ENCODE results near the gene LCE3A.
"Not testable (repeated sequence)": the region's sequence is repeated elsewhere in the genome, so short reads cannot be mapped to it uniquely, and the experiment has no call there.

Gene LCE3A, protein sequence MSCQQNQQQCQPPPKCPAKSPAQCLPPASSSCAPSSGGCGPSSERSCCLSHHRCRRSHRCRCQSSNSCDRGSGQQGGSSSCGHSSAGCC

DNA sequence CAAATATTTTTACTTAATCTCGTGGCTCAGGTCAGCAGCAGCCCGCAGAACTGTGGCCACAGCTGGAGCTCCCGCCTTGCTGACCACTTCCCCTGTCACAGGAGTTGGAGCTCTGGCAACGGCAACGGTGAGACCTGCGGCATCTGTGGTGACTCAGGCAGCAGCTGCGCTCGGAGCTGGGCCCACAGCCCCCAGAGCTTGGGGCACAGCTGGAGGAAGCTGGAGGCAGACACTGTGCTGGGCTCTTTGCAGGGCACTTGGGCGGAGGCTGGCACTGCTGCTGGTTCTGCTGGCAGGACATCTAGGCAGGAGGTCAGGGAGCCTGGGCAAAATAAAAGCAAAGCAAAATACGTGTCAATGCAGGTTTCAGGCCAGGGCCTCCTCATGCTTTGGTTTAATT, at the start of gene LCE3A:
Gene LCE3A, minus strand, starts transcription at position 301 of the 400 bp plus-strand sequence. Its CDS starts 0 bp downstream, at position 301.
- in situ Hi-C loops (cut with MboI; ENCODE audit: low sequenced_read_pairs): no loop called here

DNA sequence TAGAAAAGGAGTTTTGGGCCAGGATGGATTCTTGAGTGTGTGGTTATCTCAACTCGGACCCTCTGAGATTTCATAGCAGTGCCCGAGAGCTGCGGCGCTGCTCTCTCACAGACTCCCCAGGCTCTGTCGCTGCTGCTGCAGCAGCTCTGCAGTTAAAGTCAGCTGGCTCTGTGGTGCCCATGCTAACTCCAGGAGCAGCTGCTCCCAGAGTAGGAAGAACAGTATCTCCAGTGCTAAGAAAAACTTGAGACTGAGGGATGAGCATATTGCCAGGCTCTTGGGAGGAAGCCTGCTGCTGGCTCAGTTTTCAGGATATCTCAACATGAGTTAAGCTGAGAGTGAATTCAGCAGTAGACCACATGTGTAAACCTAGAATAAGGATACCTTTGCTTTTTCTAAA, 44.7 kb upstream of the LCE3A start:
- in situ Hi-C loops (cut with MboI; ENCODE audit: low sequenced_read_pairs): no loop called here

DNA sequence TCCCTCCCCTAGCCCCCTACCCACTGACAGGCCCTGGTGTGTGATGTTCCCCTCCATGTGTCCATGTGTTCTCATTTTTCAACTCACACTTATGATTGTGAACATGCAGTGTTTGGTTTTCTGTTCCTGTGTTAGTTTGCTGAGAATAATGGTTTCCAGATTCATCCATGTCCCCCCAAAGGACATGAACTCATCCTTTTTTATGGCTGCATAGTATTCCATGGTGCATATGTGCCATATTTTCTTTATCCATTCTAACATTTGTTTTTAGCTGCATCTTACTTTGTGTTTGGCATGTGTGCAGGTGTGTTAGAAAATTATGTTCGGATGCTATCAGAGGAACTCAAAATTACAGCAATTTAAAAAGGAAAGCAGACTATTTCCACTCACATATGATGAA, 43.3 kb upstream of the LCE3A start:
- in situ Hi-C loops (cut with MboI; ENCODE audit: low sequenced_read_pairs): not testable (repeated sequence)

- in situ Hi-C loops (cut with MboI; ENCODE audit: low sequenced_read_pairs): no loop called here
Measured at GRCh38 chr1:152663098-152663497, 40.2 kb upstream of the LCE3A start, which contains the start of gene LCE2D. LCE2D (plus strand) TSS chr1:152663380; CDS start chr1:152664106, 726 bp downstream.

DNA sequence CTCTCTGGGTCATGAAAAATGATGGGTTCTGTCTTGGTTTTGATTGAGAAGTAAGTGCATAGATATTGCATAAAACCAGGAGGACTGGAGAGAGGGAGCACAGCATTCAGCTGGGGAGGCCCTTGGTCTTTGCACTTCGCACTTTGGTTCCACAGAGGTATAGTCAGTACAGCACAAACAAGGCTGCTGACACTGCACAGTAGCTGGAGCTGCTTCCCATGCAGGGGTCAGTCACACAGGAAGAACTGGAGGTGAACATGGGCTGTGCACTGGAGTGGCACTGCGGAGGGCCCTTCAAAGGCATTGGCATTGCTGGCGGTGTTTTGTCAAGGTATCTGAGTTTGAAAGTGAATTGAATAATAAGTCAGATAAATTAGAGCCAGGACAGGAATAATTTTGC, 35.7 kb upstream of the LCE3A start:
- in situ Hi-C loops (cut with MboI; ENCODE audit: low sequenced_read_pairs): no loop called here

GRCh38 chr1:152657677-152658076, 34.8 kb upstream of the LCE3A start:
- in situ Hi-C loops (cut with MboI; ENCODE audit: low sequenced_read_pairs): no loop called here

DNA sequence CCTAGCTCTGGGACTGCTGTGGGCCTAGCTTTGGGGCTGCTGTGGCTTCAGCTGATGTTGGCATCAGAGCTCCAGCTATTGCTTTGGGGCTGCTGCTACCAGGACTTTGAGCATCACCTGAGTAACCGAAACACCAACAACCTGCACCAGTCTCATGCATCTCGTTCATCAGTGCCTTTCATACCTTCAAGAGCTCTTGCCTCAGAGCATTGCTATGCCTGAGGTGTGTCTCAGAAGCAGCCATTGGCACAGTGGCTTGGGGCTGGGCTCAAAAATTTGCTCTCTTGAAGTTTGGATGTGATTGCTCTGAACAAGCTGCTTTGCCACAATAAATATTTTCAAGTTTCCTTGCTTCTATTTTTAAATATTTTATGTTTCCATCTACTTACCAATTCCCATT, 33.6 kb upstream of the LCE3A start:
- in situ Hi-C loops (cut with MboI; ENCODE audit: low sequenced_read_pairs): no loop called here

DNA sequence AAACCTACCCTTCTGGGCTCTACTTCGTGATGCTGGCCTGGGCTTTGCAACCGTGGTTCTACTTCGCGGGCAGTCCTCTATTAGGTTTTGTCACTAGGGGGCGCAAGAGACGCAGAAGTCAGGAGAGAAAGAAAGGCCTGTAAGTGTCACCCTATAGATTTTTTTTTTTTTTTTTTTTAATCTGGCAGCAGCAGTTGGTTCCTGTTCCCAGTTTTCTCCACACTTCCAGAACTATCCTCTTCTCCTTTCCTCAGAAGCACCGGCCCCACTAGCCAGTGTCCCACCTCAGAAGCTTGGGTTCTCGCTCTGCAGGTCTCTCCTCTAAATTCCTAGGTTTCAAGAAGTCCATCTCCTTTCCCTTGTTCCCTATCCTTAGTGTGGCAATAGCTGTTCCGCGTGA, 31.2 kb upstream of the LCE3A start:
- in situ Hi-C loops (cut with MboI; ENCODE audit: low sequenced_read_pairs): no loop called here

GRCh38 chr1:152646656-152647055, 23.8 kb upstream of the LCE3A start:
- in situ Hi-C loops (cut with MboI; ENCODE audit: low sequenced_read_pairs): no loop called here

DNA sequence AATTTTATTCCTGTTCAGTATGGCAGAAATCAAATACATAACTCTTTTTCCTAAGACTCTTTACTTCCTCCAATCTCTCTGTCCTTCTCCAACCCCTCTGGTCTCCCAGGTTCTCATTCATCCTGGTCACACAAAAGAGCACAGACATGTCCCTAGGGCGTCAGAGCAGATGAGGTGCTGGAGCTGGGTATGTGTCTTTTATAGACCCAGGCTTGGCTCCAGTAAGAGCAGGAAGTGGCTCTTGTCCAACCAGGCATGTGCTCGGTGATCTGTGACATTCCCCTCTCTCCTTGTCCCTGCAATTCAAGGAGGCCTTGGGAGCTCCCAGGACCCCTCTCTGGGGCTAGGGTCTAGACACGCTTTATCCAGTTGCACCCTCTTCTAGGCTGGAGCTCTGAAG, 22.2 kb upstream of the LCE3A start:
- in situ Hi-C loops (cut with MboI; ENCODE audit: low sequenced_read_pairs): no loop called here

GRCh38 chr1:152643945-152644344, 21.0 kb upstream of the LCE3A start:
- in situ Hi-C loops (cut with MboI; ENCODE audit: low sequenced_read_pairs): no loop called here

DNA sequence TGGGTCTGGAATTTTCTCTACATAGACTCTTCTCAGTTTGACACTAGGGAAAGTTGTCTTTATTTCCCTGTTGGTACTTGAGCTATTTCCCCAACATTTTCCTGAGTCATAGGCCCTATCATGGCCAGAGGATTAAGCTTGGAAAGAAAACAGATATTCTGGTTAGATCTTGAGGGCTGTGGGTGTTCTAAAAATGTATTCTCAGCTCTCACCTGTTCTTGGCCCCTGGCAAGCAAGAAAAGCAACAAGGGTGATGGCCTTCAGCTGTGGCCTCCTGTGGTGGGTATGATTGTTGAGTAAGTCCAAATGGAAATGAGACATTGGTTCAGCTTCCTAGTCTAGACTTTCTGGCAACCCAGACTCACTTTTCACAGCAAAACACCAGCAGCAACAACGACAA, 17.4 kb upstream of the LCE3A start:
- in situ Hi-C loops (cut with MboI; ENCODE audit: low sequenced_read_pairs): no loop called here

DNA sequence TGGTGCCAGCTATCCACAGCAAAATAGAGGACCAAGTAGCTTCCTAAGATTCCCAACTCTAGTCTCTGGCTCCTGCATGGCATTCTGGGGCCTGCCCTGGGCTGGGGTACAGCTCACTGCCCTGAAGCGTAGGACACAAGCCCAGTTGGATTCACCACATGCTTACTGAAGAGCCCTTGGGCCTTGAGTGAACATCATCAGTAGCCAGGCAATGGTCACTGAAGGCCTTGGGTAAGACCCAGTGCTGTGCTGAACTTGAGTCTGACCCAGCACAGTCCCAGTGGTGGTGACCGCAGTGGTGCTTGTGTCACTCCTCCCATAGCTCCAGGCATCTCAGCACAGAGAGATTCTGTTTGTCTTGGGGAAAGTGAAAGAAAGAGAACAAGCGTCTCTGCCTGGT, 7.7 kb upstream of the LCE3A start:
- in situ Hi-C loops (cut with MboI; ENCODE audit: low sequenced_read_pairs): no loop called here

DNA sequence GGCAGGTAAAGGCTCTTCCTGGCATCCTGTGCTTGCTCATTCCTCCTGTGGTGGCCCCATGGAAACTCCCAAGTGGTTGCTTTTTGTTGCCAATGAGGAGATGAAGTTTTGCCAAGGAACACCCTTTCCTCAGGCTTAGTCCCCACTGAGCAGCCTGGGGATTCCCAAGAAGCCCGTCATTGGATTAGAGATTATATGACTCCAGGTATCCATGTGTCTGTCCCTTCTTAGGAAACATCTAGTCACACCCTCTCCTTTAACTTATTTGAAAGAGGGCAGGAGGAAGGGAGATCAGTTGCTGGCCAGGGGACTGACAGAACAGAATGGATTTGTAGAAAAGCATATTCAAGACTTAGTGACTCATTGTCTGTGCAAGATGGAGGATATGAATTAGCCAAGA, 3.8 kb upstream of the LCE3A start:
- in situ Hi-C loops (cut with MboI; ENCODE audit: low sequenced_read_pairs): no loop called here

- in situ Hi-C loops (cut with MboI; ENCODE audit: low sequenced_read_pairs): no loop called here
Measured at GRCh38 chr1:152623203-152623844, 421 bp upstream of the LCE3A start.

DNA sequence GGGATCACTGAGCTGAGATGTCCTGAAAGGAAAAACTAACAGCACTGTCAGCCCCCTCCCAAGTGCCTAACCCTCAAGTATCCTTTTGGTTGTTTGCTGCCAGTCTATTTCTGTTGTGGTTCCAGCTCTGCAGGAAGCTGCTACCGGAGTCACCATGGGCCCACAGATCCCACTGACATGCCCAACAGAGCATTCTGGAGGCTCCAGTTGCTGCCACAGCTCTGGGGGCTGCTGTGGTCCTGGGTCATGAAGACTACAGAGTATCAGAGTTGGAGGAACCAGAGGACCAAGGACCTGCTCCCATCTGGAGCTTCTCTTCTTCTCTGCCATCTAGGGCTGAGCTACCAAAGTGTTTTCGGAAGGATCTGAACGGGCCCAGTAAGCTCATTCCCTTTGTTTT, 910 bp downstream of the LCE3A start:
- in situ Hi-C loops (cut with MboI; ENCODE audit: low sequenced_read_pairs): no loop called here

- in situ Hi-C loops (cut with MboI; ENCODE audit: low sequenced_read_pairs): no loop called here
Measured at GRCh38 chr1:152613511-152613910, 9.4 kb downstream of the LCE3A start, which contains the start of gene LCE3B. LCE3B (plus strand) TSS chr1:152613811; CDS start chr1:152613811, 0 bp downstream.

DNA sequence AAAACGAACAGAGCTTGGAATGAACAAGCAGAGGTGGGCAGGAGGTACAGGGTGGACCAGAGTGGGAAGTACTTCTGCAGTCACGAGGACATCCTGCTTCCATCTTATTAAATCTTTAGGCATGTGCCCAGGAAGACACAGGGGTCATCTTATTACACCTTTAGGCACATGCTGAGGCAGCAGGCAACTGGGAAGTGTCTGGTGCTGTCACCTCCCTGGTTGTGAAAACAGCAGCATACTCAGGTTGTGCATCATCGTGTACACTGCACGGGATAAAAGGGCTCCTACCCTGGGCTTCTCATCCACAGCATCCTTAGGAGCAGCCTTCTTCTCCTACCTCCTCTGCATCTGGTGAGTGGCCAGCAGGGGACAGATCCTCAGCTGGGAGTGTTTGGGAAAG, 23.0 kb downstream of the LCE3A start, which contains the start of gene LCE3C:
Gene LCE3C, plus strand, starts transcription at position 301 of the 400 bp plus-strand sequence. CDS start 498 bp downstream, outside the sequence.
- in situ Hi-C loops (cut with MboI; ENCODE audit: low sequenced_read_pairs): no loop called here

GRCh38 chr1:152596986-152597385, 25.9 kb downstream of the LCE3A start:
- in situ Hi-C loops (cut with MboI; ENCODE audit: low sequenced_read_pairs): no loop called here

- in situ Hi-C loops (cut with MboI; ENCODE audit: low sequenced_read_pairs): no loop called here
Measured at GRCh38 chr1:152585586-152585985, 37.3 kb downstream of the LCE3A start.

GRCh38 chr1:152582647-152583046, 40.3 kb downstream of the LCE3A start:
- in situ Hi-C loops (cut with MboI; ENCODE audit: low sequenced_read_pairs): no loop called here

DNA sequence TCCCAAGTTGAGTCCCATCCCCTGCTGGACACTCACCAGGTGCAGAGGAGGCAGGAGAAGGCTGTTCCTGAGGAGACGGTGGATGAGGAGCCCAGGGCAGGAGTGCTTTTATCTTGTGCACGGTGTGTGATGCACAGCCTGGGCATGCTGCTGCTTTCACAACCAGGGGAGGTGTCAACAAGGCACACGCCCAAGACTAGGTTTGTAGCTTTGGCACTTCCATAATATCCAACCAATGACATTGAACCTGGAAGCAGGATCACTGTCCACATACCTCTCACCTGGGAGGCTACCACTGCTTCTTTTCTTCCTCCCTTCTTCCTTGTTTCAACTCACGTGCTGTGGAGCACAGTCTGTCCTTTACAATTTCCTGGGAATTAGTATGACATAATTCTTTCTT, 42.5 kb downstream of the LCE3A start, which contains the start of gene LCE3D:
Gene LCE3D, minus strand, starts transcription at position 84 of the 400 bp plus-strand sequence. CDS start 580 bp downstream, outside the sequence.
- in situ Hi-C loops (cut with MboI; ENCODE audit: low sequenced_read_pairs): no loop called here

- in situ Hi-C loops (cut with MboI; ENCODE audit: low sequenced_read_pairs): not testable (repeated sequence)
Measured at GRCh38 chr1:152579526-152579925, 43.4 kb downstream of the LCE3A start.
